HG02759 (cell line): Measurements from ENCODE around the gene COL17A1.

ENCODE experiments used
- ATAC-seq: cut with Tn5 transposase; IDR thresholded peaks from one replicate; pipeline ENCODE4 v1.9.1; 2021; ENCODE audit warnings: mild to moderate bottlenecking, moderate library complexity; ENCODE audit not compliant: unreplicated experiment

The COL17A1 gene

DNA sequence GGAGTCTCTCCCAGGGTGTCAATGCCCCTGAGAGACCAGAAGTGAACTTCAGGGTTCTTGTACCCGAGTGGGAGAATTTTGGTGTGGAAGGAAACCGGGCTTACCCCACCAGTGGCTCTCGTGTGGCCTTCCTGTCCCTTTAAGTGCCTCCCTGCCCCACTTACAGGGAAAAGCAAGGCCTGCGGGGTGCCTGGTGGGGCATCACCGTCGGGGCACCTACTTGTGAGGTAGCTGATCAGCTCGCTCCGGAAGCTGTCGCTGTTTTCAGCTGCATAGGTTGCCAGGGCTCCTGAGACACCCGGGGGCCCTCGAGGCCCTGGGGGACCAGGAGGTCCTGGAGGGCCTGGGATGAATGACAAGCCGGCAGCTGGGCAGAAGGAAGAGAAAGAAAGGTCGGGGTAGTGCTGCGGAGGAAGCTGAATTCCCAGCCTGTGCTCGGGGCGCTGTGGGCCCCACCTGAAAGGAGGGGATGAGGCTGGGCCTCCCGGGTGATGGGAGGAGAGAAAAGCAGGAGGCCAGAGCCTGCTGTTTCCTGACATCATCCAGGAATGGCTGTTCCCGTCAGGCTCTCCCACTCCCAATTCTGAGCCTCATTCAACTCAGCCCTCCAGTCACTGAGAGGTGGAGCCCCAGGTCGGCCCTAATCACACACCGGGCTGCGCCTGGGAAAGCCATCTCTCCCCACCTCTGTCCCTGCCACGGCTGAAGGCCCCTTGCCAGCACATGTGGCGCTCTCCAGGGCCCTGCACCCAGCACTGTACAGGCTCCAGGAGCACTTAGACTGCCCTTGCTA lies 51.1 kb downstream of the COL17A1 start:
- no peak for ATAC-seq

DNA sequence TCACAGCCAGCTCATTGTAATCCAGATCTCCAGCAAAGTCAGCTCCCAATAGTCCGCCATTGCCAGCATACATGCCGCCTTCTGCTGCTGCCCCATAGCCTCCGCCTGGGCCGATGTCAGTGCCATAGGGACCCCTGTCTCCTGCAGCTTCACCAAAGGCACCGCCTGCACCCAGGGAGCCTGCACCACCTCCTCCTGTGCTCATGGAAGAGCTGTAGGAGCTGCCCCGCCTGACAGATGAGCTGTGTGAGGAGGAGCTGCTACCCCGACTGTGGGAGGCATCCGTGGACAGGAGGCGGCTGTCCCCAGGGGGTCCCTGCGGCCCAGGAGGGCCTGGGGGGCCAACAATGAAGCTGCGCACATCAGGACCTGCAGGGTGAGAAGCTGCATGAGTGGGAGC lies 51.7 kb downstream of the COL17A1 start:
- no peak for ATAC-seq

DNA sequence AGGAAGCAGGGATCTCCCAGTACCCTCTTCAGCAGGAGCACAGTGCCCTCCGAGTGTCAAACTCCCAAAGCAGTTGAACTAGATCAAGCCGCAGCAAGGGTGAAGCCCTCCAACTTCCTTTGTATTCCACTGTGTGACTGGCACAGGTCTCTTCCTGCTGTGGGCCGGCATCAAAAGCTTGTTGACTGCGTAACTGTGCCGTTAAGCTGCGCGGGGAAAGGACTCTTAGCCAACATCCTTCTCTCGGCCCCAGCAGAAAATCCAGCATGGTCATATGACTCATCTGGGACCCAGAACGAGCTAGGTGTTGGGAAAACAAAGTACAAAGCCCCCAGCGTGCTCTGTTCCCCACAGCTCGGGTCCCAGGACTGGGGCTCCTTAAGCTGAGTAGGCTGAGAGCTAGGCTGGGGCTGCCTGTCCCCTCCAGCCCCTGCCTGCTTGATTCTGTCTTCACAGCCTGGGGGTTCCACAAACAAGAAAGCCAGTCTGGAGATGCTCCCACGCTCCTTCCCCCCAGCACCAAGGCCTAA lies 52.2 kb downstream of the COL17A1 start:
- no peak for ATAC-seq

DNA sequence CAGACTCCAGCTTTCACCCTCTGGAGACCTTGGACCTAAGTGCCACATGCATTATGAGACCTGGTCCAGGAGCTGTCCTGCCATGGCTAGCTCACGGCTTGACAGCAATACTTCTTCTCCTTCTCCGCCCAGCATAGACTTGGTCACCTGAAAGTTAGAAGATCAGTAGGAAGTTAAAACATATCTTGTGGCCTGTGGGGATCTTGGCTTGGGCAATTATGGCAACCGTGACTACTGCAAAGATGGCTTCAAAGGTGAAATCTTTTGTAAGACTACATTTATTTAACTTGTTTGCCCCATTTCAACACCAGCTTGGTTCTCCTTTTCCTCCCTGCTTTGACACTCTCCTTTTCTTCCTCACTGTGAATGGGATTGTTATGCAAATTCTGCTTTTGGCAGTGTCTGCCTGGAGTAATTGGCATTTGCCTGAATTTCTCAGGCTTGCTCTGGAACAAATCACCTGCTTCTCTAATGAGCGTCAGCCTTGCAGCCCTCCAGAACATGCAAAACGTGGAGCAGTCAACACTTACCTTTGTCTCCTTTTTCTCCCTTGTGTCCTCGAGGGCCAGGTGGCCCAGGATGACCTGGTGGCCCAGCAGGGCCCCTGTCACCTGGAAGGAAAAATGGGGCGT lies 53.4 kb downstream of the COL17A1 start:
- no peak for ATAC-seq

DNA sequence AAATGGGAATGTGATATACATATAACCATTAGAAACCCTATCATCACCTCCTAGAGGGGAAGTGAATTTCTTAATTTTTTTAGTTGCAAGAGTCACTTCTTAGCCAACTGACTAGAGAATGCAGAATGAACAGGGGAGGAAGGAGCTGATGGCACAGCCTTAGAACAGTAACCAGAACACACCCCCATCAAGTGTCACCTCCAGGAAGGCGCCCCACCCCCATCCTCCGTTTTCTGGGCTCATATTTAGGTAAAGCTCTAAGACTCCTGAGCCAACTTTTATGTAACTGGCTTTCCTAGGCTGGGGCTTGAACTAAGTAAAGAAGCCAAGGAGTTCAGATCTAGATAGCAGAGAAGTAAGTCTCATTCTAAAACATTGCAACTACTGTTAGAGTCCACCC lies 54.0 kb downstream of the COL17A1 start:
- ATAC-seq = no peak

DNA sequence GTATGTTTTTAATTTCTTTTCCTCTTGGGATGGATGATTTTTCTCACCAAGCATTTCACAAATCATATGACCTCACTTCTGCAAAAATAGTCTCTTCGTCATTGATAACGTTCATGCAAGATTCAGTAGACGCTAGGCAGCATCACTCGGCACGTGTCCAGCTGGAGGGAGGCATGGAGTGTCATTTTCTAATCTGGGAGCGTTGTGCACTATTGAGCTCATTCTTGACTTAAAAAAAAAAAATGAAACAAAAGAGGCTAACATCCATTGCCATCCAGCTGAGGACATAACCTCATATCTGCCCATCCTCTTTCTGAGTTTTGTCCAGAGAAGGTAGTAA lies 56.2 kb downstream of the COL17A1 start:
- no peak for ATAC-seq

DNA sequence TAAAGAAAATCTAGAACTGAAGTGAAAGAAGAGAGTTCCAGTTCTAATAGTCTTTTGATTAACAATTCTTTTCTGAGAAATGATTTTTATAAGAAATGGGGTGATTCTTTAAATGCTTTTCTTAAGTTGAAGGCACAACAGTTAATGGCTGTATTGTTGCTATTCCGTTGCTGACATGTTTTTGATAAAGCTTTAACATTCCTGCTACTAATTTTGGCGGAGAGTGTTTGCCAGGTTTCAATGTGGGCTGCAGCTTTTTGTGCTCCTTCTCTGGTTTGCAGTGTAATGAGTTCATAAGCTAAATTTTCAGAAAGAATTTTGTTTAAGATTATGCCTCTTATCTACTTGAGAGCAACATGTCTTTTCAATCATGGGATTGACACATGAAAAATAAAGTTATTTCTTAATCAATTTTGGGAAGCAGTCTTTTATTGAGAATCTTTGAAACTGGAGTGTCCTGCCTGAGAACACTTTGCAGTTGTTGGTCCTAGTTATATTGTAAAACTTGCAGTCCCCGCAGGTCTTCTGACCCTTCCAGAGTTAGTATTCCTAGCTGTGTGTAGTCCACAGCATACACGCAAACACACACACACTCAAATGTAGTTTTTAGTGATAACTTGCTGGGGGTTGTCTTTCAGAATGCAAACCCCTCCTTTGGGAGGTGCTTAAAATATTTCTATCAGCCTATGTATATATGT lies 56.7 kb downstream of the COL17A1 start:
- ATAC-seq = no peak

DNA sequence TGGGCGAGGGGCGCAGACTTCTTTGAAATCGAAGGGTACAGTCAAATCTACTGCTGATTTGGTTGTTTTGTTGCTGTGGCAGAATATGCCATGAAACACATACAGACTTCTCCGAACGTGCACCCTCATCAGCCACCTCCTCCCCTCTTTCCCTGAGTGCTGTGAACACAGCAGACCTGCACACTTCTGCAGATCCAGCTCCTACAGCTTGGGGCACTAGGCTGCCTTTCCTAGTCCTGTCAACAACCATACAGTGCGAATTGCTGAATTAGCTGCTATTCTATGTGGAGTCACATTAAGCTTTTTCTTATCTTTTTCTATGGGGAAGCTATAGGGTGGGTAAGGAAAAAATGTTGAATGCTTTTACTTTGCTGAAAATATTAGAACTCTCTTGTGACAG lies 57.5 kb downstream of the COL17A1 start:
- ATAC-seq = no peak

DNA sequence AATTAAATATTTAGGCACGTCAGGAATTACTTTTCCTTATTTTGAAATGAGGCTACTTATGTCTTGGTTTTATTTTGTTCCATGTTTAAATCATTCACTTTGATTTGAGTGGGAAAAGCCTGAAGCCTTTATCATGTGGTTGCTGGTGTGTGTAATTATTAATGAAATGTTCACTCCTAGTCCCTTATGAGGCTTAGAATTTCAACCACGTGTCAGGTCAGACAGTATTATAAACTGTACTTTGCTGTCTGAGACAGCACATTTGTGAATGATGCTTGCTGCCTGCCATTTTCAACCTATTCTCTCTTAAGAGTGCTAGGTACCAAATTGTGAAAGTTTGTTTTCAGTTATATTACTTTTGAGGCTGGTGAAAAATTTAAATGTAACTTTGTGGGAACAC lies 58.9 kb downstream of the COL17A1 start:
- no peak for ATAC-seq

DNA sequence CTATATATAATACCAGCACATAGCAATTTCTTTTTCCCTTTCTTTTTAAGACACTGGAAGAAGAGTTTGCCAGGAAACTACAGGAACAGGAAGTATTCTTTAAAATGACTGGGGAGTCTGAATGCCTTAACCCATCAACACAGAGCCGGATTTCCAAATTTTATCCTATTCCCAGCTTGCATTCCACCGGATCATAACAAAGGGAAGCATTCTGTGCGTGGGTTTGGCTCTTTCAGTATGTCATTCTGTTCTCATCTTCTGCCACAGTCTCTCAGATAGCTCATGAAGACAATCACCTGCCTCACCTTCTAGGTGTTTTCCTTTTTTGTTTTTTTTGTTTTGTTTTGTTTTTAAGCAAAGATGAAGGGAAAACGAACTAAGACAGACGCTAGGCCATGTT lies 60.2 kb downstream of the COL17A1 start:
- no peak for ATAC-seq

DNA sequence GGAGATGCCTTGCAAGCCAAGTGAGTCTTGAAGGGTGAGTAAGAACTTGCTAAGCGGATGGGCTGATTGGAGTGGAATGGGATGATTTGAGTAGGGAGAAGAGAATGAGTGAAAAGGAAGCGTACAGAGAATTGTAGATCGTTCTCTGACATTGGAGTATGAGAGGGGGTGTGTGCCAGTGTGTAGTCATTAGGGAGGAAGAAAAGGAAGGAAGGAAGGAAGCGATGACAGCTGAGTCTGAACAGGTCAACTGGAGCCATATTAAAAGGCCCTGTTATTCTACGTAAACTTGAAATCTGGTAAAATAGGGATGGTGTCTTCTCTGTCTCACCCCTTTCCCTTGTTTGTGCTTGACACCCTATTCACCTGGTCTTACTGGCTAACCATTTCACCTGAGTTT lies 63.7 kb downstream of the COL17A1 start:
- no peak for ATAC-seq

DNA sequence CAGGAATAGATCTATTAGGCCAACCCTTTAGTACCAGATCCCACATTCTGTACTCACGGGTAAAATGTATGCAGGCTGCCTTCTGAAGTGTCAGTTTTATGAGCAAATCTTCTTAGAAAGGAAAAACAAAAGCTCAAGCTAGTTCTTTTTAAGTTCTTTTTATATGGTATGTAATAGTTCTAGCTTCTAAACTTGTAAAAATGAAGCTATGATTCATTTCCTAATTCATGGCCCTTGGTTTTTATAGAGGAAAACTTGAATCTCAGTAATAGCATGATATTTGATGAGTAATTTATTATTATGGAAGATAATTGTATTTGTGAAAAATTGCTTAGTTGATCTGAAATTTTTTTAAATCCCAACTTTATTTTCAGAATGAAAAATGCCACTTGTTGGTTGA lies 64.4 kb downstream of the COL17A1 start:
- no peak for ATAC-seq

DNA sequence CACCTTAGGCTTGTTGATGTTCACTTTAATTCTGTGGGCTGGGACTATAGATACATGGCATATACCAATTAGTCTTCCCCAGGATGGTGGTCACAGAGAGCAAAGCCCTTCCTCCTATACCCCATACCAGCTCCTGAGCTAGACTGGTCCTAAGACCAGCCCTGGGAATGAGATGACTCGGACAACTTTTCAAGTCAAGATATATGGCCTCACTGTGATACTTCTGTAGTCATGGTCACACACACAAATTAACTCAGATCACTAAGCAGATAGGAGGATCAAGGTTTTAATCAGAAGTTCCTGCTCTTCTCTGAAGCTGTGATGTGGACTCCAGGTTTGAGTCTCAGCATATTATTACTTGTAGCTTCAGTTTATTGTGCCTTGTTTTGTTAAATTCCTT lies 65.7 kb downstream of the COL17A1 start:
- ATAC-seq = no peak

DNA sequence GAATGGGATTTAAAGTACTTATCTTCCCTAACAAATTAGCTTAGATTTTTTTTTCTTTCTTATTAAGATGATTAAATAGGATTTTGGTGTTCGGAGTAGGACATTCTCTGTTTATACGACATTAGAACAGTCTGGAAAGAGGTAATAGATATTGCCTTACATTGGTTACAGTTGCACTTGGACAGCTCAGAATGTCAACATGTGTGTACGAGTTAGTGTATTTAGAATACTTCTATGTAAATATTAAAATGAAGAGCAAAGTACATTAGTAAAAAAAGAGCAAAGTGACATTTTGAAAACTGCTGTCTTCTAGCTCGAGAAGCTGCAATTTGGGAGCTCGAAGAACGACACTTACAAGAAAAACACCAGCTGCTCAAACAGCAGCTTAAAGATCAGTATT lies 67.2 kb downstream of the COL17A1 start:
- no peak for ATAC-seq

DNA sequence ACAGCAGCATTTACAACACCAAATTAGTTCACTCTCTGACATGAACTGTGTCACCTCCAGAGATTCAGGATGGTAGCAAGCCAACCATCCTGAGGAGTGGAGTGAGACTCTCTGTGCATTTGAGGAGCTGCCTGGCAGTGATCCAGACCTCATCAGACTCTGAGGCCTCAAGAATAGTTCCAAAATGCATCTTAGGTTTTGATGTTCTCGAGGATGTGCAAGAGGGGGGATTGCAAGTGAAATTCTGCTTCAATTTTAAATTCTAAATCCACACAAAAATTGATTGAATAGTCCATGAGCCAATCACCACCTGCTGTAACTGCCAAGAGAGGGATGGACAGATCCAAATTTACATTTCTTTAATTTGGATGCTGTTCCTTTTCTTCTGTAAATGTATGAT lies 69.0 kb downstream of the COL17A1 start:
- ATAC-seq = no peak

DNA sequence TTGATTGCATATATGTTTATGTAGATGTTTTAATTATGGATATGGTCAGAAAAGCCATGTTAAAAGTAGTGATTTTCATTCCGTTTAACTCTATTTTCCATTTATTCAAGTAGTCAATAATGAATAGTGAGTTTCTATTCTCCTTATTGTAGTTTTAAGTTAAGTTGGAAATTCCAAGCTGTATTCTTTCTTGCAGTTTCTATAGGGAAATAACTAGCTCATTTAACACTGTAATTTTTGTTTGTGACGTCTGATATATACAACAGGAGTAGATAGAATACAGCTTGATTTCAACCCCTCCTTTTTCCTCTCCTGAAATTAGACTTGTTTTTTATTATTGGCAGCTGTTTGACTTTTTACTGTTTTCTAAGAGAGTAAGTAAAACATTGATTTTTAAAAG lies 71.5 kb downstream of the COL17A1 start:
- ATAC-seq = no peak

DNA sequence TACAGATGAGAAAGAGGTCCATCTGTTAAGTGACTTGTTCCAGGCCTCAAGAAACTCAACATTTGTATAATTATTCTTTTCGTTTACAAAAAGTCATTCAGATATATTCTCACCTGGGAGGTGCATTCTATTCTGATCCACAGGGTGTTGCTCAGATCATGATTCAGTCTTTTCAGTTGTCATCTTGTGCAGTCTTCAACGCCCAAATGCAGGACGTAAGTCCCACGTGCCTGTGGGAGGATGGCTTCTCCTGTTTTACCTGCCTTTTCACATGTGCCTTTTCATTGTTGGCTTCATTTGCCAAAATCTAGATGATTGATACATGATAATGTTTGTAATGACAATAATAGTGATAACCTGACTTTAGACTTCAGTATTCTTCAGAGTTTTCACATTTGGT lies 72.2 kb downstream of the COL17A1 start:
- ATAC-seq = no peak

DNA sequence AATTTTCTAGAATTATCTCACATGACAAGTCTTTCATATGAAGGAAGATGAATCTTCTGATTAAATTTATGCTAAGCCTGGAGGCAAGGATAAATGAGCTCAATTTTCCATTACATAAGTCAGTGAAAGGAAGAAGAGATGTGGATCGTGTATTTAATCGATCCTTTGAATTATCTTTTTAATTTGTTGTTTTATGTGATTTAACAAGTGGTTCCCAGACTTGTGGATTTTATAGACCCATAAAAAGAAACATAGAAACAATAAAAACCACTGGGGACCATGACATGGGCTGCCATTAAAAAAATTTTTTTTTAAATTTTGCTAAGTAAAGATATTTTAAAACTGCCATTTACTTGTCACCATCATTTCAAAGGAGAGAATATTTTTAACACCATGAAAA lies 73.8 kb downstream of the COL17A1 start:
- no peak for ATAC-seq

DNA sequence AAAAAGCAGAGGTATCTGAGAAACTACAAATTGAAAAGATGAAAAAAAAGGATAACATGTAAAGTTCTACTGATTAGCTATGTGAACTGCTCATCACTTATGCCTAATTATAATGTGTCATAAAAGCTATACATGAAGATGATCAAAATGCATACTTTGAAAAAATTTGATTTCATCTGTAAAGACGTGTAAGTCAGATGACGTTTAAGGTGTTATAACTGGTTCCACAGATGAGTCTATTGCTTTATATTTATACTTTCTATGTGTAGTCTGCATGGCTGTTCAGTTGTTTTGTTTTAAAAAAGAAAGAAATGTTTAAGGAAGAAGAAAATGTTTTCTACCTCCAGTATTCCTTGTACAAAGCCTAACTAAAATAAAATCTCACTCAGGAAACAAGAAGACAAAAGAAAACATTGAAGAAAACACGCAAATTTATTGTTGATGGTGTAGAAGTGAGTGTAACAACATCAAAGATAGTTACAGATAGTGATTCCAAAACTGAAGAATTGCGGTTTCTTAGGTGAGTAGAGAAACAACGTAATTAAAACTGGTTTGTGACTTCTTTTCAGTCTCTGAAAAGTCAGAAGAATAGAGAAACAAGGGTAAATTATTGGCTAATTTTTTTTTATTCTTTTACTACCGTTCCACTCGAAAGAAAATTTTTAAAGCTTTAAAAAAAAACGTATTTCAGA lies 80.4 kb downstream of the COL17A1 start:
- no peak for ATAC-seq

DNA sequence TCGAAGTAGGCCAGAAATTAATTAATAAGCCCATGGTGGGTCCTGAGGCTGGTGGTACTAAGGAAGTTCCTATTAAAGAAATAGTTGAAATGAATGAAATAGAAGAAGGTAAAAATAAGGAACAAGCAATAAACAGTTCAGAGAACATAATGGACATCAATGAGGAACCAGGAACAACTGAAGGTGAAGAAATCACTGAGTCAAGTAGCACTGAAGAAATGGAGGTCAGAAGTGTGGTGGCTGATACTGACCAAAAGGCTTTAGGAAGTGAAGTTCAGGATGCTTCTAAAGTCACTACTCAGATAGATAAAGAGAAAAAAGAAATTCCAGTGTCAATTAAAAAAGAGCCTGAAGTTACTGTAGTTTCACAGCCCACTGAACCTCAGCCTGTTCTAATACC lies 82.8 kb downstream of the COL17A1 start:
- ATAC-seq = no peak

DNA sequence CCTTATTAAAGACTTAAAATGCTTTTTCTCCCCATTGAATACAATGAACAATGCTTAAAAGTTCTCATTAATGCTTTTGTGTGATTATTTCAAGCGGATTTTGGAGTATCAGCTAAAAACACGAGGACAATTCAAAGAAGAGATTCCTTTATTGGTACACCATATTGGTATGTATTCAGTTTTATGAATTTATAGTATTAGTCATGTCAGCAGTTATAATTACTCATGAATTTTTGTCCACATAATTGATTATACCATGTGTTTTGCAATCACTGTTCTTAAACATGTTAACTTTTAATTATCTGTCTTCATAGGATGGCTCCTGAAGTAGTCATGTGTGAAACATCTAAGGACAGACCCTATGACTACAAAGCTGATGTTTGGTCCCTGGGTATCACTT lies 86.9 kb downstream of the COL17A1 start:
- no peak for ATAC-seq

DNA sequence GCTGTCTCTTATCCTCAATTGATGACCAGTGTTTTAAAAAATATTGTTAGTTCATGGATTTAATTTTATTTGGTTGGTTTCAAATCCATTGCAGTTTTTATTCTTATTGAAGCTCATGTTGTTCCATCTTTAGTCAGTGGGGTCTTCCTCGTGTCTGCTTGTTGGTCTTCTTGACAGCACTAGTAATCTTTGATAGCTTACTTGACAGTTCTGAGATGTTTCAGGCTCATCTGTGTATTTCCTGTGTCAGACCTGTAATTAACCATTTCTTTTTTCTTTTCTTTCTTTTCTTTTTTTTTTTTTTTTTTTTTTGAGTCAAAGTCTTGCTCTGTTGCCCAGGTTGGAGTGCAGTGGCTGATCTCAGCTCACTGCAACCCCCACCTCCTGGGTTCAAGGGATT lies 90.5 kb downstream of the COL17A1 start:
- no peak for ATAC-seq
